Panc1 (cell line): ENCODE measurements around the gene KMO. TPM values are rescaled to one million over a fixed set of nuclear protein-coding genes. Genes with fewer than 3 reads are reported as not detected.
A peak's percentile ranks its signal among the peaks of the same experiment; 100 is the strongest.

Source experiments
- ATAC-seq: fragments of 200-7000 bp; cut with Tn5 transposase; 2 replicates; pipeline ENCODE4 v1.9.1; 2020; ENCODE audit warnings: mild to moderate bottlenecking, moderate library complexity
- BruUV-seq: library from RNA; stranded (reverse); fragments of 400-500 nt; replicated peaks from 2 replicates; lab custom pipeline; 2021; lab: Mats Ljungman, UMichigan
- CTCF ChIA-PET: fragments of 300-600 bp; sonication (Branson Sonifier 250); formaldehyde crosslinking; loops from one replicate; lab custom pipeline; 2022; ENCODE audit warnings: antibody characterized with exemption; lab: Charles Lee
- POLR2A ChIA-PET: fragments of 300-600 bp; sonication (Branson Sonifier 250); formaldehyde crosslinking; loops from one replicate; lab custom pipeline; 2022; ENCODE audit warnings: antibody characterized with exemption; lab: Charles Lee
- DNase-seq: peaks from one replicate; pipeline ENCODE4 v3.0.0-alpha.2; 2010; ENCODE audit warnings: low read depth, low spot score
- H3K27ac ChIP-seq: 2 replicates; pipeline ENCODE4 v1.5.1; 2011; ENCODE audit warnings: mild to moderate bottlenecking, low read length, inconsistent platforms
- H3K27me3 ChIP-seq: fragments of 200-500 bp; sonication (Bioruptor generic); 2 replicates; pipeline ENCODE4 v1.6.0; 2014; ENCODE audit warnings: low read length, inconsistent platforms; ENCODE audit not compliant: control insufficient read depth, insufficient read depth
- H3K36me3 ChIP-seq: fragments of 200-500 bp; sonication (Bioruptor generic); 2 replicates; pipeline ENCODE4 v1.5.1; 2014; ENCODE audit warnings: inconsistent platforms, mild to moderate bottlenecking, low read length, moderate library complexity; ENCODE audit not compliant: control insufficient read depth, insufficient read depth
- H3K4me1 ChIP-seq: 2 replicates; pipeline ENCODE4 v1.5.1; 2011; ENCODE audit warnings: inconsistent platforms, mild to moderate bottlenecking, low read length, moderate library complexity; ENCODE audit not compliant: control insufficient read depth, insufficient read depth
- H3K4me3 ChIP-seq, 2 experiments: 2 replicates each; pipeline ENCODE4 v1.5.1; 2011 to 2012; ENCODE audit warnings: low read depth in 2 of 2, low read length in 2 of 2, mild to moderate bottlenecking in 2 of 2, inconsistent platforms in 1 of 2, moderate library complexity in 1 of 2
- H3K9me3 ChIP-seq: fragments of 200-500 bp; sonication (Bioruptor generic); 2 replicates; pipeline ENCODE4 v1.5.1; 2014; ENCODE audit warnings: low read depth, mild to moderate bottlenecking, inconsistent platforms, low read length, moderate library complexity; ENCODE audit not compliant: control insufficient read depth, insufficient read depth
- CTCF ChIP-seq: fragments of 450-650 bp; IDR thresholded peaks from 2 replicates; pipeline ENCODE4 v1.5.1; 2017; ENCODE audit warnings: mild to moderate bottlenecking
- POLR2AphosphoS5 ChIP-seq: IDR thresholded peaks from 2 replicates; pipeline ENCODE4 v1.6.1; 2012; ENCODE audit warnings: mild to moderate bottlenecking, low read depth, low read length, moderate library complexity
- SIN3A ChIP-seq: IDR thresholded peaks from 2 replicates; pipeline ENCODE4 v1.6.1; 2012; ENCODE audit warnings: low read depth, mild to moderate bottlenecking, low read length, moderate library complexity, borderline replicate concordance; ENCODE audit not compliant: insufficient read depth
- TCF7L2 ChIP-seq: IDR thresholded peaks from 2 replicates; pipeline ENCODE4 v1.6.1; 2011; ENCODE audit warnings: mild to moderate bottlenecking, low read depth, low read length, inconsistent platforms
- in situ Hi-C: cut with HindIII; loops from 2 replicates; pipeline ENCODE4 v1.10.0; 2016; ENCODE audit warnings: low sequenced_read_pairs, low pct_unique_long_range_greater_than_20kb
- intact Hi-C: fragments of 100-400 bp; cut with micrococcal nuclease; formaldehyde crosslinking; loops from one replicate; pipeline ENCODE4 v1.10.0; 2022; ENCODE audit not compliant: unreplicated experiment
- total RNA-seq: library from RNA; stranded (reverse); gene quantifications from one replicate; pipeline ENCODE4 v1.2.1, GENCODE V29; 2021; ENCODE audit not compliant: unreplicated experiment
- TF ChIP-seq, protein P1 (sequence below), 2 experiments: IDR thresholded peaks; 2 replicates each; pipeline ENCODE4 v1.6.1; 2011 to 2012; ENCODE audit warnings: low read depth in 2 of 2, control low read depth in 1 of 2, low read length in 1 of 2, mild to moderate bottlenecking in 1 of 2, moderate library complexity in 1 of 2; ENCODE audit not compliant: insufficient read depth in 1 of 2

The KMO gene
- total RNA-seq, 1 experiment from 2014 or later: 1.8 TPM

DNA sequence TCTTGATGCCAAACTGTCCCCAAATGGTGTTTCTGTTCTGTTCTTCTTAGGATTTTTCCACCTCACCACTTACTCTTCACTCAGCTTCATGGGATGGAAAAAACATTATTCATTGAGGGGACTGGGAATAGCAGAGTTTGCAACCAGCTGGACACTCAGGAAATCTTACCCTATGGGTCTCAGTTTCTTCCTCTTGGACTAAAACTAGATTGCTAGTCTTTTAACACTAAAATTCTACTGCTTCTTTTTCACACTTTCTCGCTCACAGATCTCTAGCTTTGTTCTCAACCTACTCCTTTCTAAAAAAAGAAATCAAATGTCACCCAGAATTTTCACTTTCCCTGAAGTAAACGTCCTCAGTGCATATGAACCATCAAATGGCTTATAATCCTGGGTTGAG is 4.8 kb downstream of the KMO start:
- Histone ChIP-seq H3K36me3 (no peaks in the 10 kb centered on the region), H3K4me1 (peaks cover 3% of the 10 kb centered on the region), H3K27me3 (no peaks in the 10 kb centered on the region), H3K9me3 (no peaks in the 10 kb centered on the region), H3K4me3 (no peak overlapping the region), H3K27ac (no peak overlapping the region; the same call in 1 of the 2 replicates)
- ChIA-PET POLR2A (no interaction called here), CTCF (interaction anchor here (0.6 kb wide), 1 partner anchor 209 kb away, joined by 5 read pairs; no protein-coding TSS in a partner anchor)
- BruUV-seq: no TSS peak
- ATAC-seq (no peak), DNase-seq (no peak)
- TF ChIP-seq TCF7L2 (no peak), POLR2AphosphoS5 (no peak), CTCF (no peak), SIN3A (no peak)
- TF ChIP-seq, protein P1, sequence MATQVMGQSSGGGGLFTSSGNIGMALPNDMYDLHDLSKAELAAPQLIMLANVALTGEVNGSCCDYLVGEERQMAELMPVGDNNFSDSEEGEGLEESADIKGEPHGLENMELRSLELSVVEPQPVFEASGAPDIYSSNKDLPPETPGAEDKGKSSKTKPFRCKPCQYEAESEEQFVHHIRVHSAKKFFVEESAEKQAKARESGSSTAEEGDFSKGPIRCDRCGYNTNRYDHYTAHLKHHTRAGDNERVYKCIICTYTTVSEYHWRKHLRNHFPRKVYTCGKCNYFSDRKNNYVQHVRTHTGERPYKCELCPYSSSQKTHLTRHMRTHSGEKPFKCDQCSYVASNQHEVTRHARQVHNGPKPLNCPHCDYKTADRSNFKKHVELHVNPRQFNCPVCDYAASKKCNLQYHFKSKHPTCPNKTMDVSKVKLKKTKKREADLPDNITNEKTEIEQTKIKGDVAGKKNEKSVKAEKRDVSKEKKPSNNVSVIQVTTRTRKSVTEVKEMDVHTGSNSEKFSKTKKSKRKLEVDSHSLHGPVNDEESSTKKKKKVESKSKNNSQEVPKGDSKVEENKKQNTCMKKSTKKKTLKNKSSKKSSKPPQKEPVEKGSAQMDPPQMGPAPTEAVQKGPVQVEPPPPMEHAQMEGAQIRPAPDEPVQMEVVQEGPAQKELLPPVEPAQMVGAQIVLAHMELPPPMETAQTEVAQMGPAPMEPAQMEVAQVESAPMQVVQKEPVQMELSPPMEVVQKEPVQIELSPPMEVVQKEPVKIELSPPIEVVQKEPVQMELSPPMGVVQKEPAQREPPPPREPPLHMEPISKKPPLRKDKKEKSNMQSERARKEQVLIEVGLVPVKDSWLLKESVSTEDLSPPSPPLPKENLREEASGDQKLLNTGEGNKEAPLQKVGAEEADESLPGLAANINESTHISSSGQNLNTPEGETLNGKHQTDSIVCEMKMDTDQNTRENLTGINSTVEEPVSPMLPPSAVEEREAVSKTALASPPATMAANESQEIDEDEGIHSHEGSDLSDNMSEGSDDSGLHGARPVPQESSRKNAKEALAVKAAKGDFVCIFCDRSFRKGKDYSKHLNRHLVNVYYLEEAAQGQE (IDR thresholded peaks at IDR 0.05; ENCODE audit: insufficient read depth in 1 of 2, low read depth in 2 of 2, low read length in 1 of 2): no peak
- in situ Hi-C loops: no loop called here
- intact Hi-C loops: no loop called here

DNA sequence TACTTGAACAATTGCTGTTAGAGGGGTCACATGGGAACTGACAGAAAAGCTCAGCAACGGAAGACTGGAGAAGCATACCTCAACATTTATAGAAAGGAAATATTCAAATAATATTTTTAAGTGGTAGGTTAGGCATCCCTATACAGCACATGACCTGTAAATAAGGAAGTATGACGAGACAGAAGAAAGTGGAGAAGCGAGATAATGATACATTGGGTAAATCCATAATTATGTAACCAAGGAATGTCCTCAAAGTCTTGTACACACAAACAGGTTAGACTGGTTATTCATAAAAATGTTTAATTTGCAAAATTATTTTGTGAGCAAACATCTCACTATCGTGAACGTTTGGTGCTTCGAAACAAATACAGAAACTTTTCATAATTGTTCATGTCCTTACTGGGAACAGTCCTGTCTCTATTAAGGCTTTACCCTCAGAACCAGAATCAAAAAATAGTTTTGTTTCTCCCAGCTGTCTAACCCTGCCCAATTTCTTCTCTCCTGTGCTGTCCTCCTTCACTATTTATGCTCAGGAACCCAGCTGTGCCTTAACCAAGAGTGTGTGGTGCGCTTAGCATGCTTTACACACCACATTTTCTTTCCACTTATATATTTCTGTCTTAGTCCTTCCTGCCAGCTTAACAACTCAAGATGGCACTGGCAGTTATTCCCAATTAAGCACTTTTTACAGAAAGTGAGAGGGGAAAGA is 10.2 kb downstream of the KMO start:
- CTCF ChIA-PET: no interaction called here
- POLR2A ChIA-PET: no interaction called here
- intact Hi-C loops (no loop called here), in situ Hi-C loops (no loop called here)
- Histone ChIP-seq H3K27ac (peak overlapping the region; percentile 25; the same call in 1 of the 2 replicates), H3K4me1 (no peaks in the 10 kb centered on the region), H3K4me3 (no peak overlapping the region), H3K9me3 (no peaks in the 10 kb centered on the region), H3K36me3 (no peaks in the 10 kb centered on the region), H3K27me3 (no peaks in the 10 kb centered on the region)
- DNase-seq (no peak), ATAC-seq (no peak)
- BruUV-seq: no TSS peak
- TF ChIP-seq TCF7L2 (no peak), CTCF (no peak), SIN3A (no peak)
- TF ChIP-seq, protein P1 (IDR thresholded peaks at IDR 0.05; ENCODE audit: insufficient read depth in 1 of 2, low read depth in 2 of 2, low read length in 1 of 2): no peak
